CD4-positive, alpha-beta T cell treated with Interleukin-17A for 4 hours (primary cell): ENCODE results near the gene UGT2B17.
A peak's percentile ranks its signal among the peaks of the same experiment; 100 is the strongest.
"Not testable (repeated sequence)": the region's sequence is repeated elsewhere in the genome, so short reads cannot be mapped to it uniquely, and the experiment has no call there.

Experiments used
- DNase-seq: peaks from one replicate; pipeline ENCODE4 v3.0.0-alpha.2; 2020; ENCODE audit warnings: mixed read lengths

Gene UGT2B17

GRCh38 chr4:68568535-68568934 is 7.6 kb downstream of the UGT2B17 start:
- not testable (repeated sequence) for DNase-seq

DNA sequence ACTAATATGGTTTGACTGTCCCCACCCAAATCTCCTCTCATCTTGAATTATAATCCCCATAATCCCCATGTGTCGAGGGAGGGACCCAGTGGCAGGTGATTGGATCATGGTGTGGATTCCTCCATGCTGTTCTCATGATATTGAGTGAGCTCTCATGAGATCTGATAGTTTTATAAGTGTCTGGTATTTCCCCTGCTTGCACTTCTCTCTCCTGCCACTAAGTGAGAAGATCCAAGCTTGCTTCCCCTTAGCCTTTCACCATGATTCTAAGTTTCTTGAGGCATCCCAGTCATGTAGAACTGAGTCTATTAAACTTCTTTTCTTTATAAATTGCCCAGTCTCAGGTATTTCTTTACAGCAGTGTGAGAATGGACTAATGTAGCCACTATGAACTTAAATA is 9.8 kb downstream of the UGT2B17 start:
- DNase-seq, result not testable (repeated sequence)

DNA sequence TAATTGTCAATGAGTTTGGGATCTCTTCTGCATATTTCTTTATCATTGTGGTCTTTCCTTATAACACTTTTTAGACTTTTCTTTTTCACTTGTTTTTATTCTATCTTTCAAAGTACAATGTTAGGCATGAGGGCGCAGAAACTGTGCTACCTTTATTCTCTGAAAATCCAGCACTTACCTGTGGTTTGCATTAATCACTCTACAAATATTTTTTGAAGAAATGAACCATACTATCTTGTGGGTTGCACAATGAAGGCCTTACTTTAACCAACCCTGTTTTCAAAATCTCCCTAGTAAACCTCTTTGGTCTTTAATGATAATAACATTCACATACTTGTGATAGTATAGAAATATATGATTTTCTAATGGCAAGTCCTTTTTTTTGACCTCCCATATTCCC is 11.0 kb downstream of the UGT2B17 start:
- DNase-seq, result not testable (repeated sequence)

DNA sequence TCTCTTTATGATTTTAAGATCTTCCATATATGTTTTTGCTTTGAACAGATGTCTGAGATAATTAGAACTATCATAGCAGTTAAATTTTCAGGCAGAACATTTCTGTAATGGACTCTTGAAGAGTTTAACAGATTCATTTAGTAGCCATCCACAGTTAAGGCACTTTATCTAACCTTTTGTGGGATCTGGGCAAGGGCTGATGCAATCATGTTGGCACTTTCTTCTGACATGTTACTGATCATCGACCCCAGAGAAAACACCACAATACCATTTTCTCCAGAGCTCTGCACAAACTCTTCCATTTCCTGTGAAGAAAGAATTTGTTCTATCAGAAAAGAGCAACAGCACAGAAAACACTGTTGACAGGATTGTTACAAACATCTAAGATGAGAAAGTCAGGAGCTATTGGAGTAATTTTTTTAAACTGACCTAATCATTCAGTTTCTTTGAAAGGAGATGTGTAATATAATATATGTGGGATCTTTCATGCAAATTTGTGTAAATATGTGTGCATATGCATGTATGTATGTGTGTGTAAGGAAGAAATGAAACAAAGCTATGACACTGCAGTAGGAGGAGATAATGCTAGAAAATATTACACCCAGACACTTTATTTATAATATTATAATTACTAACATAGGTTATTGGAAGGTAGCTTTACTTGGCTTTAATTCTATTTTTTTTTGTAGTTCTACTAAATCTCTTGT is 15.6 kb downstream of the UGT2B17 start:
- not testable (repeated sequence) for DNase-seq

- not testable (repeated sequence) for DNase-seq
These were observed 22.3 kb downstream of the UGT2B17 start for GRCh38 chr4:68553830-68554229.

- DNase-seq, result not testable (repeated sequence)
These were observed 23.0 kb downstream of the UGT2B17 start for GRCh38 chr4:68552818-68553811.

DNA sequence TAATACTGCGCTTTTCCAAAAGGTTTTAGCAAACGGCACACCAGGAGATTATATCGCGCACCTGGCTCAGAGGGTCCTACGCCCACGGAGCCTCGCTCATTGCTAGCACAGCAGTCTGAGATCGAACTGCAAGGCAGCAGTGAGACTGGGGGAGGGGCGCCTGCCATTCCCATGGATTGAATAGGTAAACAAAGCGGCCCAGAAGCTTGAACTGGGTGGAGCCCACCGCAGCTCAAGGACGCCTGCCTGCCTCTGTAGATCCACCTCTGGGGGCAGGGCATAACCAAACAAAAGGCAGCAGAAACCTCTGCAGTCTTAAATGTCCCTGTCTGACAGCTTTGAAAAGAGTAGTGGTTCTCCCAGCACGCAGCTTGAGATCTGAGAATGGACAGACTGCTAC is 33.4 kb downstream of the UGT2B17 start:
- DNase-seq, result not testable (repeated sequence)

DNA sequence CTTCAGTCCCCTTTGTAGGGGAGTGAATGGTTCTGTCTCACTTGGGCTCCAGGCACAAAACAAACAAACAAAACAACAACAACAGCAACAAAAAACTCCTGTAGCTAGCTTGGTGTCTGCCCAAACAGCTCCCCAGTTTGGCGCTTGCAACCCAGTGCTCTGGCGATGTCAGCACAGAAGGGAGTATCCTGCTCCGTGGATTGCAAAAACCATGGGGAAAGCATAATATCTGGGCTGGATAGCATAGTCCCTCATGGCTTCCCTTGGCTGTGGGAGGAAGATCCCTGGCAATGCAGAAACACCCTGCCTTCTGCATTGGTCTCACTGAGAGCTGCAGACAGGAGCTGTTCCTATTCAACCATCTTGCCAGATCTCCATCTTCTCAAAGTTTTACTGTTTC is 39.7 kb downstream of the UGT2B17 start:
- no peak for DNase-seq

DNA sequence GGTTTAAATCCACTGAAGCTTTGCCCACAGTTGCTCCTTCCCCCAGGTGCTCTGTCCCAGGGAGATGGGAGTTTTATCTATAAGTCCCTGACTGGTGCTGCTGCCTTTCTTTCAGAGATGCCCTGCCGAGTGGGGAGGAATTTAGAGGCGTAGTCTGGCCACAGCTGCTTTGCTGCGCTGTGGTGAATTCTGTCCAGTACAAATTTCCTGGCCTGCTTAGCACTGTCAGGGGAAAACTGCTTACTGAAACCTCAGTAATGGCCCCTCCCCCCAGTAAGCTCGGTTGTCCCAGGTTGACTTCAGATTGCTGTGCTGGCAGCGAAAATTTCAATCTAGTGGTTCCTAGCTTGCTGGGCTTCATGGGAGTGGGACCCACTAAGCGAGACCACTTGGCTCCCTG is 40.1 kb downstream of the UGT2B17 start:
- DNase-seq, result no peak

DNA sequence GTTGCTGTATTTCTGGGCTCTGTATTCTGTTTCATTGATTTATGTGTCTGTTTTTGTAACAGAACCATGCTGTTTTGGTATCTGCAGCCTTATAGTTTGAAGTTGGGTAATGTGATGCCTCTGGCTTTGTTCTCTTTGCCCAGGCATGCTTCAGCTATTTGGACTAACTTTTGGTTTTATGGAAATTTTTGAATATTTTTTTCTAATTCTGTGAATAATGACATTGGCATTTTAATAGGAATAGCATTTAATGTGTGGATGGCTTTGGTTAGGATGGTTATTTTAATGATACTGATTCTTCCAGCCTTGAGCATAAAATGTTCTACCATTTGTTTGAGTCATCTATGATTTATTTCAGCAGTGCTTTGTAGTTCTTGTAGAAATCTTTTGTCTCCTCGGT is 53.9 kb downstream of the UGT2B17 start:
- DNase-seq, result not testable (repeated sequence)

- DNase-seq, result no peak
These were observed 55.1 kb downstream of the UGT2B17 start for GRCh38 chr4:68520985-68521384.

DNA sequence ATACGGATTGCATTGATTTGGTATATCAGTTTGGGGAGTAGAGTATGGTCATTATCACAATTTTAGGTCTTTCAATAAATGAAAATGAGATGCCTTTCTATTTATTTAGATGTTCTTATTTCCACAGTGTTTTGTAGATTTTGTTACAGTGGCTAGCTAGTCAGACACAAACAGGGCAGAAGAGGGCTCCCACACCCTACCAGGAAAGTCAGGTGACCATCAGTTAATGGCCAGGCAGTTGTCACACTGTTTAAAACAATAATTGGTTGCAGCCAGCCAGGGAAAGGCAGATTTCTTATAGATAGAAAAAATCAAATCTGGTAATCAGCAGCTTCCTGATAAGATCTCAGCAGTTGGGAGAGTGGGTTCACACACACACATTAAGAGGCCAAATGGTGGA is 57.2 kb downstream of the UGT2B17 start:
- DNase-seq, result no peak

GRCh38 chr4:68505452-68505851 is 70.7 kb downstream of the UGT2B17 start:
- not testable (repeated sequence) for DNase-seq

GRCh38 chr4:68504836-68505235 is 71.3 kb downstream of the UGT2B17 start:
- DNase-seq, result not testable (repeated sequence)

GRCh38 chr4:68503462-68503861 is 72.7 kb downstream of the UGT2B17 start:
- not testable (repeated sequence) for DNase-seq

- DNase-seq, result no peak
These were observed 77.1 kb downstream of the UGT2B17 start for GRCh38 chr4:68499021-68499420.

GRCh38 chr4:68498413-68499007 is 77.6 kb downstream of the UGT2B17 start:
- DNase-seq, result peak; percentile 61

DNA sequence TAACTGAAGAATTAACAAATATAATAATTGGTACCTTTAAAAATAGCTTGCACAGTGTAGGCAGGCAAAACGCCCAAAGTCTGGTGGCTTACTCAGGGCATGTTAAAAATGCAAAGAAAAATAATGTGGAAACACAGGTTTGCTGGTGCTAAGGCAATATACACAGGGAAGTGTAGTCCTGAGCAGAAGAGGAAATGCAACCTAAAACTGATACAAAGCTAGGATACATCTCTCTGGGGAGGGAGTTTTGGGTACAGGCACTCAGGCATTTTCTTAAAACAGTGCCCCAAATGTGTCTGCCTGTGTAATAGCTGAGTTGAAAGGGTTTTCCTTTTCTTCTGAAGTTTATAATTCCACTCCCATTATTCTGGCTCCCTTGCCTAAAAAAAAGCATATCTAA is 81.4 kb downstream of the UGT2B17 start:
- no peak for DNase-seq

GRCh38 chr4:68490826-68491457 is 85.2 kb downstream of the UGT2B17 start:
- no peak for DNase-seq

- no peak for DNase-seq
These were observed 86.8 kb downstream of the UGT2B17 start for GRCh38 chr4:68489338-68489737.
